Measurements from ENCODE around the gene TSPAN2.

TSPAN2 gene

GRCh38 chr1:115086176-115086830 lies 3.0 kb downstream of the TSPAN2 start:
- H3K79me2 ChIP-seq (ENCODE audit: low read length): no peaks in the 10 kb centered on the region
- no peak for TF ChIP-seq CTCF (IDR thresholded peaks at IDR 0.05; ENCODE audit: low read depth, low read length)
- H3K36me3 ChIP-seq (replicated peaks; ENCODE audit: low read depth, low read length): no peaks in the 10 kb centered on the region
- H3K4me3 ChIP-seq (ENCODE audit: low read length): no peak overlapping the region
- no peaks in the 10 kb centered on the region for H3K9me3 ChIP-seq (ENCODE audit: insufficient read depth, low read length)
- H3K9ac ChIP-seq (ENCODE audit: low read length): no peak overlapping the region
- H3K4me2 ChIP-seq (ENCODE audit: low read length): no peak overlapping the region
- no peaks in the 10 kb centered on the region for H4K20me1 ChIP-seq (ENCODE audit: insufficient read depth, low read length)
- H3K27me3 ChIP-seq (ENCODE audit: low read depth, low read length): no peaks in the 10 kb centered on the region
- H3K4me1 ChIP-seq (ENCODE audit: low read length): no peaks in the 10 kb centered on the region
- no peak overlapping the region for H2AFZ ChIP-seq (ENCODE audit: low read depth, low read length)
- no peak overlapping the region for H3K27ac ChIP-seq (ENCODE audit: low read length)

GRCh38 chr1:115084902-115085511 lies 4.3 kb downstream of the TSPAN2 start:
- TF ChIP-seq CTCF (IDR thresholded peaks at IDR 0.05; ENCODE audit: low read depth, low read length) (no peak), EZH2phosphoT487 (IDR thresholded peaks at IDR 0.05; ENCODE audit: low read depth) (no peak)
- Histone ChIP-seq H3K4me2 (ENCODE audit: low read length) (no peak overlapping the region), H3K27me3 (ENCODE audit: low read depth, low read length) (no peaks in the 10 kb centered on the region), H4K20me1 (ENCODE audit: insufficient read depth, low read length) (no peaks in the 10 kb centered on the region), H3K4me3 (ENCODE audit: low read length) (no peak overlapping the region), H3K9me3 (ENCODE audit: insufficient read depth, low read length) (no peaks in the 10 kb centered on the region), H2AFZ (ENCODE audit: low read depth, low read length) (no peak overlapping the region), H3K9ac (ENCODE audit: low read length) (no peak overlapping the region), H3K27ac (ENCODE audit: low read length) (no peak overlapping the region), H3K36me3 (replicated peaks; ENCODE audit: low read depth, low read length) (no peaks in the 10 kb centered on the region), H3K4me1 (ENCODE audit: low read length) (no peaks in the 10 kb centered on the region), H3K79me2 (ENCODE audit: low read length) (no peaks in the 10 kb centered on the region)

DNA sequence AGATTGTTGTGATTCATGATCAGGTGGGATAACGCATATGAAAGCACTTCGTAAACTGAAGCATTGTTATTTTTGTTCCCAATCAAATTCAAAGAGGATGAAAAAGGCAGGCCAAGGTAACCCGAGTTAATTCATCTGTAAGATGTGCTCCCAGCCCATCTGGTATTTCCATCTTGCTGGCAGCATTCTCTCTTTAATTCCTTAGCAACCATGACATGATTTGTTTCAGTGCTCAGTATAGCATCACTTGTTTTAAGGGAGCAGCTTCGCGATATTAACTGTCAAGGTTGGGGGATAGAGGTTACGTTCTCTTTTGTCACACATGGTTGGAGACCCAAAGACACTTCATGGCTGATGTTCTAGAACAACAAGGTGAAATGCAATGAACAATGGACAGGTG lies 6.4 kb downstream of the TSPAN2 start:
- no peak overlapping the region for H3K4me2 ChIP-seq (ENCODE audit: low read length)
- H3K36me3 ChIP-seq (replicated peaks; ENCODE audit: low read depth, low read length): no peaks in the 10 kb centered on the region
- H3K27me3 ChIP-seq (ENCODE audit: low read depth, low read length): no peaks in the 10 kb centered on the region

GRCh38 chr1:115078708-115079107 lies 10.6 kb downstream of the TSPAN2 start:
- no peak for TF ChIP-seq EZH2phosphoT487 (IDR thresholded peaks at IDR 0.05; ENCODE audit: low read depth)
- no peak for TF ChIP-seq CTCF (IDR thresholded peaks at IDR 0.05; ENCODE audit: low read depth, low read length)
- Histone ChIP-seq H3K4me1 (ENCODE audit: low read length) (no peaks in the 10 kb centered on the region), H3K9me3 (ENCODE audit: insufficient read depth, low read length) (no peaks in the 10 kb centered on the region), H3K27ac (ENCODE audit: low read length) (no peak overlapping the region), H4K20me1 (ENCODE audit: insufficient read depth, low read length) (no peaks in the 10 kb centered on the region), H2AFZ (ENCODE audit: low read depth, low read length) (no peak overlapping the region), H3K4me2 (ENCODE audit: low read length) (no peak overlapping the region), H3K79me2 (ENCODE audit: low read length) (no peaks in the 10 kb centered on the region), H3K9ac (ENCODE audit: low read length) (no peak overlapping the region), H3K36me3 (replicated peaks; ENCODE audit: low read depth, low read length) (no peaks in the 10 kb centered on the region), H3K27me3 (ENCODE audit: low read depth, low read length) (no peaks in the 10 kb centered on the region; the same call in 1 of the 2 replicates), H3K4me3 (ENCODE audit: low read length) (no peak overlapping the region)

More for the DNA sequence above, 6.4 kb downstream of the TSPAN2 start:
- Histone ChIP-seq H3K27ac (ENCODE audit: low read length) (no peak overlapping the region), H3K4me3 (ENCODE audit: low read length) (no peak overlapping the region), H3K79me2 (ENCODE audit: low read length) (no peaks in the 10 kb centered on the region), H3K9me3 (ENCODE audit: insufficient read depth, low read length) (no peaks in the 10 kb centered on the region), H3K4me1 (ENCODE audit: low read length) (no peaks in the 10 kb centered on the region), H3K9ac (ENCODE audit: low read length) (no peak overlapping the region), H4K20me1 (ENCODE audit: insufficient read depth, low read length) (no peaks in the 10 kb centered on the region), H2AFZ (ENCODE audit: low read depth, low read length) (no peak overlapping the region)
- TF ChIP-seq CTCF (IDR thresholded peaks at IDR 0.05; ENCODE audit: low read depth, low read length) (no peak), EZH2phosphoT487 (IDR thresholded peaks at IDR 0.05; ENCODE audit: low read depth) (no peak)

Data from OCI-LY3 (cell line).